Upper lobe of left lung (tissue), 6 donors: Measurements from ENCODE around the gene STX4. TPM values are rescaled to one million over a fixed set of nuclear protein-coding genes. Genes with fewer than 3 reads are reported as not detected.

Experiments used
- ATAC-seq, 2 donors: fragments of 200-7000 bp; cut with Tn5 transposase; one replicate each; pipeline ENCODE4 v1.9.1; 2022; ENCODE audit warnings: mild to moderate bottlenecking in 2 of 2, moderate library complexity in 2 of 2; ENCODE audit not compliant: low FRiP score in 2 of 2
- DNase-seq, 2 donors: peaks; one replicate each; pipeline ENCODE4 v3.0.0-alpha.2; 2019 to 2020
- H3K27ac ChIP-seq, 4 donors: fragments of 200-600 bp; sonication (generic); one replicate each; pipeline ENCODE4 v1.5.1; 2016 to 2019
- H3K27me3 ChIP-seq, 4 donors: fragments of 200-600 bp; sonication (generic); one replicate each; pipeline ENCODE4 v1.5.1; 2017 to 2019
- H3K36me3 ChIP-seq, 4 donors: fragments of 200-600 bp; sonication (generic); one replicate each; pipeline ENCODE4 v1.5.1; 2016 to 2019
- H3K4me1 ChIP-seq, 4 donors: fragments of 200-600 bp; sonication (generic); one replicate each; pipeline ENCODE4 v1.5.1; 2018 to 2019
- H3K4me3 ChIP-seq, 4 donors: fragments of 200-600 bp; sonication (generic); one replicate each; pipeline ENCODE4 v1.5.1; 2017 to 2019; ENCODE audit warnings: mild to moderate bottlenecking in 2 of 4, moderate library complexity in 1 of 4
- H3K9me3 ChIP-seq, 4 donors: fragments of 200-600 bp; sonication (generic); one replicate each; pipeline ENCODE4 v1.5.1; 2018 to 2019
- CTCF ChIP-seq, 6 experiments: fragments of 450-650 bp in 4 of 6; fragments of 200-600 bp in 2 of 6; sonication (generic) in 2 of 6; IDR thresholded peaks; one replicate each; pipeline ENCODE4 v1.5.1; 2016 to 2019; ENCODE audit warnings: antibody characterized with exemption in 6 of 6
- EP300 ChIP-seq, 4 donors: sonication (generic); formaldehyde crosslinking; IDR thresholded peaks; one replicate each; pipeline ENCODE4 v1.5.1; 2017; ENCODE audit warnings: antibody characterized with exemption in 4 of 4, control low read depth in 2 of 4
- POLR2A ChIP-seq, 4 donors: fragments of 450-650 bp; IDR thresholded peaks; one replicate each; pipeline ENCODE4 v1.5.1; 2016 to 2017; ENCODE audit warnings: antibody characterized with exemption in 4 of 4, mild to moderate bottlenecking in 2 of 4
- POLR2AphosphoS5 ChIP-seq, 2 donors: sonication (generic); formaldehyde crosslinking; IDR thresholded peaks; one replicate each; pipeline ENCODE4 v1.5.1; 2017; ENCODE audit warnings: antibody characterized with exemption in 2 of 2
- WGBS, 2 donors: methylation state at CpG; one replicate each; pipeline ENCODE4 v1.1.5; 2017 to 2018; 5-methylcytosine and 5-hydroxymethylcytosine counted together
- total RNA-seq, 6 donors: library from RNA; depleted of rRNA in 4 of 6; stranded (reverse); fragments of >200 nt in 4 of 6; gene quantifications; one replicate each; pipeline versions ENCODE4 v1.1.0 to v1.2.1, GENCODE V29; 2016 to 2021
- donor health status: DM: no; HTN: no; CAD: no; lungs with moderate emphysema.
- donor health status: DM: no; HTN: yes; CAD: no; lungs with severe emphysema.

The STX4 gene
- total RNA-seq, 6 donors from 2014 or later: 44.8 to 168 (median 96.3) TPM

GRCh38 chr16:30986129-30986991, 47.0 kb upstream of the STX4 start:
- Histone ChIP-seq H3K27ac (peak overlapping the region in 1 of 4 donors; percentile 0), H3K4me3 (no peak overlapping the region), H3K27me3 (no peaks in the 10 kb centered on the region), H3K9me3 (no peaks in the 10 kb centered on the region), H3K36me3 (peaks cover under 1 to 37% (median 27%) of the 10 kb centered on the region in 4 donors), H3K4me1 (peaks cover 8 to 11% (median 9%) of the 10 kb centered on the region in 4 donors)
- no peak for ATAC-seq
- DNase-seq: peak in 1 of 2 donors; percentile 80
- TF ChIP-seq POLR2AphosphoS5 (IDR thresholded peaks at IDR 0.05) (no peak), CTCF (IDR thresholded peaks at IDR 0.05) (no peak), POLR2A (IDR thresholded peaks at IDR 0.05) (no peak), EP300 (IDR thresholded peaks at IDR 0.05) (no peak)
- WGBS, 2 donors: 92 to 95% methylated on average over 15 to 29 of the region's 29 CpGs

GRCh38 chr16:30987581-30988190, 45.7 kb upstream of the STX4 start:
- Histone ChIP-seq H3K36me3 (peaks cover 0 to 24% (median 20%) of the 10 kb centered on the region in 4 donors), H3K9me3 (no peaks in the 10 kb centered on the region), H3K4me1 (peaks cover 8 to 11% (median 9%) of the 10 kb centered on the region in 4 donors), H3K27me3 (no peaks in the 10 kb centered on the region), H3K4me3 (no peak overlapping the region), H3K27ac (no peak overlapping the region)
- 89 to 95% methylated on average over 28 to 29 of the region's 30 CpGs for WGBS, 2 donors
- DNase-seq (no peak), ATAC-seq (no peak)
- no peak for TF ChIP-seq CTCF (IDR thresholded peaks at IDR 0.05)
- TF ChIP-seq POLR2AphosphoS5 (IDR thresholded peaks at IDR 0.05): no peak
- TF ChIP-seq EP300 (IDR thresholded peaks at IDR 0.05): no peak
- TF ChIP-seq POLR2A (IDR thresholded peaks at IDR 0.05): no peak

GRCh38 chr16:30989469-30990047, 43.8 kb upstream of the STX4 start:
- no peak for TF ChIP-seq POLR2A (IDR thresholded peaks at IDR 0.05)
- no peak for TF ChIP-seq POLR2AphosphoS5 (IDR thresholded peaks at IDR 0.05)
- TF ChIP-seq EP300 (IDR thresholded peaks at IDR 0.05): no peak
- TF ChIP-seq CTCF (IDR thresholded peaks at IDR 0.05): no peak
- H3K36me3 ChIP-seq: peaks cover 0 to 7% (median 3%) of the 10 kb centered on the region in 4 donors
- WGBS, 2 donors: 89 to 91% methylated on average over 22 to 23 of the region's 23 CpGs

GRCh38 chr16:30990105-30990504, 43.3 kb upstream of the STX4 start:
- 56 to 69% methylated on average over 5 to 10 of the region's 12 CpGs for WGBS, 2 donors
- ATAC-seq (no peak), DNase-seq (no peak)
- TF ChIP-seq EP300 (IDR thresholded peaks at IDR 0.05): no peak
- TF ChIP-seq POLR2AphosphoS5 (IDR thresholded peaks at IDR 0.05): no peak
- TF ChIP-seq POLR2A (IDR thresholded peaks at IDR 0.05): no peak
- TF ChIP-seq CTCF (IDR thresholded peaks at IDR 0.05): no peak
- no peaks in the 10 kb centered on the region for H3K27me3 ChIP-seq
- no peak overlapping the region for H3K27ac ChIP-seq
- H3K4me3 ChIP-seq: no peak overlapping the region
- H3K36me3 ChIP-seq: peaks cover 0 to 7% (median 2%) of the 10 kb centered on the region in 4 donors
- H3K9me3 ChIP-seq: no peaks in the 10 kb centered on the region
- peaks cover 6 to 7% (median 6%) of the 10 kb centered on the region in 4 donors for H3K4me1 ChIP-seq

More at GRCh38 chr16:30989469-30990047, 43.8 kb upstream of the STX4 start:
- H3K4me3 ChIP-seq: no peak overlapping the region
- no peak overlapping the region for H3K27ac ChIP-seq
- peaks cover 8 to 11% (median 9%) of the 10 kb centered on the region in 4 donors for H3K4me1 ChIP-seq
- no peak for DNase-seq
- ATAC-seq: no peak
- no peaks in the 10 kb centered on the region for H3K27me3 ChIP-seq
- H3K9me3 ChIP-seq: no peaks in the 10 kb centered on the region
